Activated T-helper 1 cell treated with anti-CD3 and anti-CD28 coated beads, Interleukin-2, amount 50 U/mL, for 16 hours (primary cell): Measurements from ENCODE around the gene DSCAML1.

Source experiments
- DNase-seq, 2 donors: peaks; one replicate each; pipeline ENCODE4 v3.0.0-alpha.2; 2020; ENCODE audit warnings: low read depth in 1 of 2, low spot score in 1 of 2

Gene DSCAML1

DNA sequence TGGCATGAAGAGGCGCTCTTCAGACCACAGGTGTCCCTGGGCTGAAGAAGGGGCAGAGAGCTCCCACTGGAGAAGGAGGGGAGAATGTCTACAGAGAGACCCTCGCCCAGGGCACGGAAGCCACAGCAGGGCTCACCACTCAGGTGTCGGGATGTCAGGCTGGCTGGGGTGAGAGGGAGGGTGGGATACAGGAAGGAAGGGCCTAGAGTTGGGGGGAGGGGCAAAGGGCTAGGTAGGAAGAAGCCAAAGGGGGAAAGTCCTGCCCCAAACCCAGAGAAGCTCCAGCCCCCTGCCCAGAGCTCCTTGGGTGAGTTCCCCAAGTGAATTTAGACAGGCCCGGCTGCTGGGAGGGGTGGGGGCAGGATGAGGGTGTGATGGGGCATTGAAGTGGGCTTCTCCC lies 237.3 kb downstream of the DSCAML1 start:
- no peak for DNase-seq

DNA sequence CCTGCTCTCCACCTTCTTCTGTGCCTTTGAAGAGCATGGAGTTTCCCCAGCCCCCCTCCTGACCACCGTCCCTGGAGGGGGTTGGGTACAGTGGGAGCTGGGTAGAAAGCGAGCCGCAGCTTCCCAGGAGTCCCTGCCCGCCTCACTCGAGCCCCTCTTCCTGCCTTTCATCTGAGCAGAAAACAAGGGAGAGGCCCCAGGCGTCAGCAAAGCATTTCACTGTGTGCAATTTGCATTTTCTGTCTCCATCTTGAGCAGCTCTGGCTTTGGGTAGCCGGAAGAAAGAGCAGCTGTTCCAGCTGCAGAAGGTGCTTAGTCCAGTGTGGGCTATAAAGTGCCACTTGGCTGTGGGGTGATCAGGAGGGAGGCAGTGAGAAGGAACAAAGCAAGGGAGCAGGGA lies 239.7 kb downstream of the DSCAML1 start:
- DNase-seq: no peak

GRCh38 chr11:117554601-117555333 lies 242.2 kb downstream of the DSCAML1 start:
- DNase-seq: no peak

- DNase-seq: no peak
Measured at GRCh38 chr11:117552626-117553025, 244.4 kb downstream of the DSCAML1 start.

- DNase-seq: no peak
Measured at GRCh38 chr11:117551761-117552343, 245.2 kb downstream of the DSCAML1 start.

DNA sequence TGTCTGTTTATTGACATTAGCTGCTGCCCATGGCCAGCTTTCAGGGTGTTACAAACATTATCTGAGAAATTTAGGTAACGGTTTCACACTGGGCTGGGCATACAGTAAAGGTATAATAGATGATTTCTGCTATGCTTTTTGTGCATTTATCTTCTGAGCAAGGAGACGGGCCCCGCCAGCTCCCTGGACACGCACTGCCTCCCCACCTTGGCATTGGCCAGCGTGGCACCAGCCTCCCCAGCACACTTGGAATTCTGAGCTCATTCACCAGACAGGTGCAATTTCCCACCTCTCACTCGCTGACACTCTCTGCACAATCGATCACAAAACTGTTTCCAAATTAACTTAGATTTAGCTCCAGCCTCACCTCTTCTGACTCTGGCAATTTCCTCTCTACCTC lies 246.6 kb downstream of the DSCAML1 start:
- DNase-seq: no peak

DNA sequence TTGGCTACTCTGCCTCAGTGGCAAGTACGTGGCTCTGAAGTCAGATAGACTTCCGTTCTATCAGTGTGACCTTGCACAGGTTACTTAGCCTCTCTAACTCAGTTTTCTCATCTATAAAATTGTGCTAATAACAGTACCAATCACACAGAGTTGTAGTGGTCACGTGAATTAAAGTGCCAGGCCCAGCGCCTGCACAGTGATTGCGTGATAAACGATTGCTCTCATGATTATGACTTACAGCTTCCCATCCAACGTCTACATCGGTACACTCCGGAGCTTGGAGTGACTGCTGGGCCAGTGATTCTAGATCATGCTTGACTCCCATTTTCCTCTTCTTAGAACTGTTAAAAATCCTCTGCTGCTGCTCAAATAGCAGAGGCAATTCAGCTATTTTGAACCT lies 247.6 kb downstream of the DSCAML1 start:
- no peak for DNase-seq

DNA sequence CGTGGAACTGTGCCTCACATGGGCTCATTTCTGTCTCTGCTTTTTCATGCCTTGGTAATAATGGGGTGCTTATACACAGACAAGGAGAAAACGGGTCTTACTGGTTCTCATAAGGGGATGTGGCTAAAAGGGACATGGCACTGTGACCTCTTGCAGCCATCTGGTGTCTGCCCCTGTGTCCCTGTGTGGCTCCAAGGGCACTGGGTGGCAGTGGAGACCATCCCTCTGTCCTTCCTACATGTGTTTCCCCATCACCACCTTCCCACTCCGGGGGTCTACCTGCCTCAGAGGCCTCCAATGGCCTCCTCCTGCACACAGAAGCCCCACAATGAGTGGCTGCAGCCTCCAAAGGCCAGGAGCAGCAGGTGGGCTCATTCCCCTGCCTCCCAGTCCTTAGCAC lies 248.1 kb downstream of the DSCAML1 start:
- no peak for DNase-seq

GRCh38 chr11:117547946-117548345 lies 249.1 kb downstream of the DSCAML1 start:
- no peak for DNase-seq

GRCh38 chr11:117547195-117547850 lies 249.7 kb downstream of the DSCAML1 start:
- no peak for DNase-seq

GRCh38 chr11:117546431-117547194 lies 250.4 kb downstream of the DSCAML1 start:
- DNase-seq: no peak

GRCh38 chr11:117545706-117546105 lies 251.3 kb downstream of the DSCAML1 start:
- no peak for DNase-seq

GRCh38 chr11:117544130-117544800 lies 252.8 kb downstream of the DSCAML1 start:
- no peak for DNase-seq

DNA sequence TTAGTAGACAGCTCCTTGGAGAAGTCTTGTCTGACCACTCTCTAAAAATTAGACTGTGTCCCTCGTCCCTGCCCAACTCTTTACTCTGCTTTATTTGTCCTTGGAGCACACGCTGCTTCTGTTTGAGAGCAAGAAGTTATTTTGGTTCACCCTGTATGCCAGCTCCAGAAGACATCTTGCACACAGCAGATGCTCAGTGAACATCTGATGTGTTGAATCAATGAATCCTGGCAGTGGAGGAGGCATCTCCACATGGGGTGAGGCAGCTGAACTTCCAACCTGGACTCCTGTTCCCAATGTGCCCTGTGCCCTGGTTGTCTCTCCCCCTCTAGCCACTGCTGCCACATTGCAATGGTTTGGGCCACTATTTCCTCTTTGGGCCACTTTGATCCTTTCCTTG lies 255.8 kb downstream of the DSCAML1 start:
- no peak for DNase-seq

DNA sequence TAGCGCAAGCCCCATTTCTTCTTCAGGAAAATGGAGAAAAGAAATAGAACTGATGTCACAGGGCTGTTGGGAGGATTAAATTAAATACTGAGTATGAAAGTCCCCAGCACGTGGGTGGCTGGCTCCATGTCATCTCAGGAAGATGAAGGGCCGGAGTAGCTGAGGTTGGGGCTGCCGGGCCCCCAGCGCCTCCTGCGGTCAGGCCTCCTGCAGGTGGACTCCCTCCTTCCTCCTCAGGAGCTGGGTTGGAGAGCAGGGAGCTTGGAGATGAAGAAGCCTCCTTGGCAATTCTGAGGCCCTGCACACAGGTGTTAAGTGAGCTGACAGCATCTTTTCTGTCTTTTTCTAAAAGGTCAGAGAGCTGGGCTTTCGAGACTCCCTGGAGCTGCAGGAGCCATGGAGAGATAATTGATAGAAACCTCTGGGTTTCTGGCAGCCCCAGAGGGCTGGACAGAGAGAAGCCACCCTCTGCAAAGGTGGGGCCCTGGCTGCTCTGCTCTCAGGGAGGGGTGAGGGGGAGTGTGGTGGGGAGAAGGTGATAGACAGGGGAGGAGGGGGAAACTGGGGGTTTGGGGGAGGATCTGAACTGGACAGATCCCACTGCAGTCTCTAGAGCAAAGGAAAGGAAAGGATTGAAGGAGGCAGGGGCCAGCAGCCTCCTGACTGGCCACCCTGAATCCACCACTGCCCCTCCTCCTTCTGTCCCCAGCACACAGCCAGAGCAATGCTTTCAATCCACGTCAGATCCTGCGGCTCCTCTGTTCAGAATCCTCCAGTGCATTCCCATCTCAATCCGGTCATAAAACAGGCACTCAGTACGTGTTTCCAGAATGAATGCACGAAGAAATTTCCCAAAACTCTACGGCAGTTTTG lies 258.5 kb downstream of the DSCAML1 start:
- DNase-seq: no peak

- no peak for DNase-seq
Measured at GRCh38 chr11:117535850-117536411, 261.1 kb downstream of the DSCAML1 start.

DNA sequence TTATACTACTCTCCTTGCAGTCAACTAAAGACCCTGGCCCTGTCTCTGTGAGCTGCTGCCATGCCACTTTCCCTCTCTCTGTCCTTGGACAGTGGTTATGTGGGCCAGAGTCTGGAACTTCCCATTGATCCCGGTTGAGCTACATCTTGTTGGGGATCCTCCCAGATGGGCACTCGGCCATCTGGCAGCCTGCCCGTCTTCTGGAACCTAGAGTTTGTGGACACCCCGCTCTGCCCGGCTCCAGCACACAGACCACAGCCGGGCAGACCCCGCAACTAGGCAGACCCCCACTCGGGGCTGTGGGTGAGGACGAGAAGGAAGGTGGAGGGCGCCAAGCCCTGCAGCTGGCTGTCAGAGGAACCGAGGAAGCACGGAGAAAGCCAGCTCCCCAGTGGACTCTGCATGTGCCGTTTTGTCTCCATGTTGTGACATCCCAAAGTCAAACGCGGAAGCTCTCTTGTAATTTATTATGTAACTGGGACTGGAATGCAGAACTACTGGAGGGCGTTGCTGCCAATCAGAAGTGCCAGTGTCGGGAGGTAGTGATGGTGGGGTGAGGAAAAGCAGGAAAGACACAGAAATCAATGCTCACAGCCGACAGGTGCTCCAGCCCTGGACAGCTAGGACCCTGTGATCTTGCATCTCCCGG lies 261.7 kb downstream of the DSCAML1 start:
- DNase-seq: no peak

GRCh38 chr11:117532568-117532967 lies 264.4 kb downstream of the DSCAML1 start:
- DNase-seq: no peak

- no peak for DNase-seq
Measured at GRCh38 chr11:117529816-117530215, 267.2 kb downstream of the DSCAML1 start.
